ENCODE results near the gene ATP2A3. TPM values are rescaled to one million over a fixed set of nuclear protein-coding genes. Genes with fewer than 3 reads are reported as not detected.

The ATP2A3 gene
- total and polyA plus RNA-seq, 2 experiments from 2014 or later = 4.2 to 6.9 TPM

- Histone ChIP-seq H3K4me3 (no peak overlapping the region), H3K27ac (peak overlapping the region; percentile 16), H3K36me3 (no peaks in the 10 kb centered on the region), H3K9me3 (ENCODE audit: low read depth) (no peaks in the 10 kb centered on the region), H3K27me3 (no peaks in the 10 kb centered on the region), H3K4me1 (ENCODE audit: low read depth) (peaks cover 20% of the 10 kb centered on the region)
- peak in 1 of 2 donors; percentile 43 for DNase-seq (ENCODE audit: low read depth in 1 of 2, low spot score in 1 of 2)
- TF ChIP-seq CTCF (IDR thresholded peaks at IDR 0.05; ENCODE audit: low read depth, low read length) = no peak
Observed at GRCh38 chr17:3903881-3904290, 60.4 kb downstream of the ATP2A3 start.

GRCh38 chr17:3903051-3903825 lies 61.0 kb downstream of the ATP2A3 start:
- Histone ChIP-seq H3K27me3 (no peaks in the 10 kb centered on the region), H3K27ac (peak overlapping the region; percentile 16), H3K36me3 (no peaks in the 10 kb centered on the region), H3K4me3 (no peak overlapping the region), H3K9me3 (ENCODE audit: low read depth) (no peaks in the 10 kb centered on the region), H3K4me1 (ENCODE audit: low read depth) (peaks cover 20% of the 10 kb centered on the region)
- DNase-seq (ENCODE audit: low read depth in 1 of 2, low spot score in 1 of 2) = no peak
- no peak for TF ChIP-seq CTCF (IDR thresholded peaks at IDR 0.05; ENCODE audit: low read depth, low read length)

- no peaks in the 10 kb centered on the region for H3K27me3 ChIP-seq
- peaks cover 20% of the 10 kb centered on the region for H3K4me1 ChIP-seq (ENCODE audit: low read depth)
- no peak for TF ChIP-seq CTCF (IDR thresholded peaks at IDR 0.05; ENCODE audit: low read depth, low read length)
- H3K4me3 ChIP-seq = no peak overlapping the region
- DNase-seq (ENCODE audit: low read depth in 1 of 2, low spot score in 1 of 2) = no peak
- H3K9me3 ChIP-seq (ENCODE audit: low read depth) = no peaks in the 10 kb centered on the region
- no peak overlapping the region for H3K27ac ChIP-seq
- H3K36me3 ChIP-seq = no peaks in the 10 kb centered on the region
Observed at GRCh38 chr17:3900646-3901045, 63.6 kb downstream of the ATP2A3 start.

GRCh38 chr17:3897731-3898130 lies 66.5 kb downstream of the ATP2A3 start:
- no peak for TF ChIP-seq CTCF (IDR thresholded peaks at IDR 0.05; ENCODE audit: low read depth, low read length)
- no peak for DNase-seq (ENCODE audit: low read depth in 1 of 2, low spot score in 1 of 2)

GRCh38 chr17:3896968-3897235 lies 67.3 kb downstream of the ATP2A3 start:
- Histone ChIP-seq H3K9me3 (ENCODE audit: low read depth) (no peaks in the 10 kb centered on the region), H3K4me3 (no peak overlapping the region), H3K27ac (no peak overlapping the region), H3K4me1 (ENCODE audit: low read depth) (peaks cover 22% of the 10 kb centered on the region), H3K36me3 (no peaks in the 10 kb centered on the region), H3K27me3 (peaks cover 2% of the 10 kb centered on the region)
- TF ChIP-seq CTCF (IDR thresholded peaks at IDR 0.05; ENCODE audit: low read depth, low read length) = no peak
- no peak for DNase-seq (ENCODE audit: low read depth in 1 of 2, low spot score in 1 of 2)

More at GRCh38 chr17:3897731-3898130, 66.5 kb downstream of the ATP2A3 start:
- H3K36me3 ChIP-seq = no peaks in the 10 kb centered on the region
- H3K4me3 ChIP-seq = no peak overlapping the region
- H3K27ac ChIP-seq = no peak overlapping the region
- peaks cover 21% of the 10 kb centered on the region for H3K4me1 ChIP-seq (ENCODE audit: low read depth)
- H3K27me3 ChIP-seq = no peaks in the 10 kb centered on the region
- H3K9me3 ChIP-seq (ENCODE audit: low read depth) = no peaks in the 10 kb centered on the region
